Body of pancreas (tissue), 4 donors: Measurements from ENCODE around the gene ATXN1.

Experiments
- CTCF ChIP-seq, 7 experiments: fragments of 450-650 bp in 4 of 7; fragments of 200-600 bp in 3 of 7; sonication (generic) in 3 of 7; IDR thresholded peaks; one replicate each; pipeline ENCODE4 v1.5.1; 2016 to 2019; ENCODE audit warnings: antibody characterized with exemption in 7 of 7
- POLR2A ChIP-seq, 3 donors: fragments of 450-650 bp; IDR thresholded peaks; one replicate each; pipeline ENCODE4 v1.6.1; 2016; ENCODE audit warnings: antibody characterized with exemption in 3 of 3, mild to moderate bottlenecking in 2 of 3

- no peak for TF ChIP-seq CTCF (IDR thresholded peaks at IDR 0.05)
- no peak for TF ChIP-seq POLR2A (IDR thresholded peaks at IDR 0.05)
These were observed 47.7 kb downstream of the ATXN1 start for GRCh38 chr6:16713597-16713996.
